HTERT RPE-1 (cell line): ENCODE measurements around the gene OOSP2.

ENCODE experiments used
- in situ Hi-C: fragments of 300-500 bp; cut with MboI; formaldehyde crosslinking; loops from 4 replicates; pipeline ENCODE4 v1.14.3; 2020; ENCODE audit warnings: low sequenced_read_pairs

The OOSP2 gene

DNA sequence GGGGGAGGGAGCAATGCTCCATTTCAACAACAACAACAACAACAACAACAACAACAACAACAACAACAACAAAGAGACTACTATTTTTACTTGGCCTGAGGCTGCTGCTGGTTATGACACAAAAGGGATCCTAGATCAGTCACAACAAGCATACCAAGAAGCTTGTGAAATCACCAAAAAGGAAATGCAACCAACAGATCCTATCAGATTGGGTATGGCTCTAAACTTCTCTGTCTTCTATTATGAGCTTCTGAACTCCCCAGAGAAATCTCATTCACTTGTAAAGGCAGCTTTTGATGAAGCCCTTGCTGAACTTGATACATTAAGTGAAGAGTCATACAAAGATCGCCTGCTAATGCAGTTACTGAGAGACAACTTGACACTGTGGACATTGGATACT lies 37.8 kb downstream of the OOSP2 start:
- in situ Hi-C loops, result no loop called here

DNA sequence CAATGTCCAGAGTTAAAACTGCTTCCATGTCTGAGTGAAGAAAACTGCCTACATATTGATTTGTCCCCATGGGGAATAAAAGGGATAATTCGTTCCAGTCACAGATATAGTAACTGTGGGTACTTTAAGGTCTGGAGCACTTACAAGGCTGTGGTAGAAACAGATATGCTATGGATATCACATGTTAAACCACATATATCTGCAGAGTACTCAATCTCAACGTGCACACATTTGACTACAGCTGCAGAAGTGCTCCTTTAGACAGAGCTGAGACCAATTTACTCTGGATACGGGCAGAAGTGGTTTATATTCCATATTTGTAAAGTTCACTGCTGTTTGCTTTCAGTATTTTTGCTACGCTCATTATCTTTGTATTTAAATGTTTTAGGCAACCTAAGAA lies 38.5 kb downstream of the OOSP2 start:
- in situ Hi-C loops, result no loop called here

DNA sequence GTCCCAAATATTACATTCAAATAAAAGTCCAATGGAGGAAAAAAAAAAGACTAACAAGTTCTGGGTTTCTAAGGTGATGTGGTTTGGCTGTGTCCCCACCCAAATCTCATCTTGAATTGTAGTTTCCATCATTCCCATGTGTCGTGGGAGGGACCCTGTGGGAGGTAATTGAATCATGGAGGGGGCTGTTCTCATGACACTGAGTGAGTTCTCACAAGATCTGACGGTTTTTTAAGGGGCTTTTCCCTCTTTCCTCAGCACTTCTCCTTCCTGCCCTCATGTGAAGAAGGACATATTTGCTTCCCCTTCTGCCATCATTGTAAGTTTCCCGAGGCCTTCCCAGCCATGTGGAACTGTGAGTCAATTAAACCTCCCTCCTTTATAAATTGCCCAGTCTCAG lies 40.3 kb downstream of the OOSP2 start:
- in situ Hi-C loops, result no loop called here

DNA sequence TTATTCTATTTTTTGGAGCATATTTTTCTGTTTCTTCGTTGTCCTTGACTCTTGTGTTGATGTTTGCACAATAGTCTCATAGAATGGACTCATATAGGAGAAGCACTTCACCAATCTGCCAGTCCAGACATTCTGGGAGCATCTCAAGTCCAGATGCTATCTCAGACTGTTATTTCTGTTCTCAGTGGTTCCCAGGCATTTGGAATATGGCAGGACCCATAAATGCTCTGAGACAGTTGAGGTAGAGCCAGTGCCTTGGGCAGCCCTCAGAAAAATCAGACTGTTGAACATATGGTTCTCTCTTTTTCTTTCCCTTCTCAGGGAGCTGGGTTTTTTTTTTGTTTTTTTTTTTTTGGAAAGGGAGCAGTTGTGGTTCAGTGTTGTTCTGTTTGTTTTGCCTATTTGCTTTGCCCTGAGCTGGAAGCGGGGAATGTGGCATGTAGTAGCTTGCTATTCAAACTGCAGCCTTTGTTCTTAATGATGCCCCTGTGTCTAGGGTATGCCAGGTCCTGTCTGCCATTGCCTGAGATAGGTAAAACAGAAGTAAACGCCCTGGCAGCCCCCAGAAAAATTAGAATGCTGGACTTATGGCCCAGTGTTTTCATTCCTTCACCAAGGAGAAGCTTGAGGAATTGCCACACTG lies 44.5 kb downstream of the OOSP2 start:
- in situ Hi-C loops, result no loop called here

DNA sequence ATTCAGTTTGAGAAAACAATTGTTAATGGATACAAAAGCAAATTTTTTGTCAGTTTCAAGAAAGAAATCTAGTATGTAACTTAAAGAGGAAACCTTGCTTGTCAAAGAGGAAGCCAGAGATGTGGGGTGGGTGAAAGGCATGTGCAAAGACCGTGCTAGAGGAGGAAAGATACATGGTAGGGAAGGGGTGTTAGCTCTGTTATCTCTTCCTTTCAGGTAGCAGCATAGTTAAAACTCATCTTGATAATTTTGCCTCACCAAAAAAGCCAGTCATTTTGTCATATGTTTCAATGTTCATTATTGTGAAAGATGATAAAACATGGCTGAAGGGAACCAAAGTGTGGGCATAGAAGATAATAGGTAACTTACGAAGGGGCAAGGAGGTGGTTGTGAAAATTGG lies 45.7 kb downstream of the OOSP2 start:
- in situ Hi-C loops, result no loop called here

DNA sequence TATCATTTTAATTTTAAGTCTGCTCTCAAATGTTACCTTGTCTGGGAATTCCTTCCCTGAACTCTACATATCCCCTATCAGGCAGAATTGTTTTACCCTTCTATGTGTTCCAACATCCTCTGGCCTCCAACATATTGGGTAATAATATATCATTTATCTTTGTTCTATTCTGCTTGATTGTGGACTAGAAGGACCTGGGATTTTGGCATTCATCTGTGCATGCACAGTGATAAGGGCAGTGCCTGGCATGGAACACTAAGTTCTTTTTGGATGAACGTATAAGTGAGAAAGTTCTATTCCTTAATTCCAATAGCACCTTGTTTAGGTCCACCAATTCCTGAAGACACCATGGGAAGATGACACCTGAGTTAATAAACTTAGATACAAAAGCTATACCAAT lies 47.0 kb downstream of the OOSP2 start:
- in situ Hi-C loops, result no loop called here

DNA sequence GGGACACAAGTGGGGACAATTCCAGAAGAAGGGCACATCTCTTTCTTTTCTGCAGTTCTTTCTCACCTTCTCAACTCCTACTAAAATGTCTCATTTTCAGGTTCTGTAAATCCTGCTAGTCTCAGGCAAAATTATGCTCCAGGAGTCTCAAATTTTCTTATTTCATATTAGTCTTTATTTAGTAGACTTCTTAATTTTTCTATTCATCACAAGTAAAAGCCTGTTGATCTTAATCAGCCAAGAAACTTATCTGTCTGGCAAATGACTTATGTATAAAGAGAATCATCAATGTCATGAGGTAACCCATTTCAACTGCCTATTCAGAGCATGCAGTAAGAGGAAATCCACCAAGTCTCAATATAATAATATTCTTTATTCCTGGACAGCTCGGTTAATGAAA lies 48.2 kb downstream of the OOSP2 start, which contains the start of gene MS4A2:
Gene MS4A2, plus strand, starts transcription at position 301 of the 400 bp plus-strand sequence. CDS start 102 bp downstream, outside the sequence.
- in situ Hi-C loops, result no loop called here

DNA sequence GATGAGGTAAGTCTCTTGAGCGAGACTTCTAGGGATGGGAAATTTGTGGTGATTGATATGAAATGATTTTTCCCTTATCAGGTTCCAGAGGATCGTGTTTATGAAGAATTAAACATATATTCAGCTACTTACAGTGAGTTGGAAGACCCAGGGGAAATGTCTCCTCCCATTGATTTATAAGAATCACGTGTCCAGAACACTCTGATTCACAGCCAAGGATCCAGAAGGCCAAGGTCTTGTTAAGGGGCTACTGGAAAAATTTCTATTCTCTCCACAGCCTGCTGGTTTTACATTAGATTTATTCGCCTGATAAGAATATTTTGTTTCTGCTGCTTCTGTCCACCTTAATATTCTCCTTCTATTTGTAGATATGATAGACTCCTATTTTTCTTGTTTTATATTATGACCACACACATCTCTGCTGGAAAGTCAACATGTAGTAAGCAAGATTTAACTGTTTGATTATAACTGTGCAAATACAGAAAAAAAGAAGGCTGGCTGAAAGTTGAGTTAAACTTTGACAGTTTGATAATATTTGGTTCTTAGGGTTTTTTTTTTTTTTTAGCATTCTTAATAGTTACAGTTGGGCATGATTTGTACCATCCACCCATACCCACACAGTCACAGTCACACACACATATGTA lies 55.4 kb downstream of the OOSP2 start:
- in situ Hi-C loops, result no loop called here

DNA sequence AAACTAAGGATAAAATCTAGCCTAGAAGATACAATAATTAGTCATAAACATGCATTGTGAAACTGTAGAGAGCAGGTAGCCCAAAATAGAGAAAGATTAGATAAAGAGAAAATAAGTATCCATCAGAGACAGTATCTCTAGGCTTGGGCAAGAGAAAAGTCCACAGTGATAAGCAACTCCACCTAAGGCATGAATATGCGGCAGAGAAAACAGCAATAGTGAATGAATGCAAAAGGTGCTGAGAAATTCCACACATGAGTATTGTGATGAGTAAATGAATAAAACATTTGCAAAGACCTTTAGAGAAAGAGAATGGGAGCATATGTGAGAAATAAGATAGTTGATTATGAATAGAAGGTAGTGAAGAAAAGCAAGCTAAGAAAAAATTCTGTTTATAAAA lies 57.0 kb downstream of the OOSP2 start:
- in situ Hi-C loops, result no loop called here
